ENCODE results near the gene LRRC27.
A peak's percentile ranks its signal among the peaks of the same experiment; 100 is the strongest.

Gene LRRC27

DNA sequence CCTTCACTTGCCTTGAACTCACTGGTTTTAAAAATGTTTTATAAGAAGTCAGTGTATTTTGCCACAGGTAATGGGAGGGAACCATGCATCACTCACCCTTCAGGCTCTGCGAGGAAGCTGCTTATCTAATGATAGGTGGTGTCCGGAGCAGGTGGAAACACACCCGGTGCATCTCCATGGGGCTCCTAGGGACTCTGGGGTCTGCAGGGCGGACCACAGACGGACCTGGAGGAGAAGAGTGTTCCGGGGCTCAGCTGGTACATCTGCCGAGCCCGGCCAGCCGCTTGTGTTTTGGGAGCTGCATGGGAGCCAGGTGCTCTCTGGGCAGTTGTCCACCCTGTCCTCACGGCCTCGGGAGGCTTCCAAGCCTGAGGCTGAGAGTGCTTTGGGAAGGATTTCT, 7.3 kb downstream of the LRRC27 start:
- DNase-seq: no peak

GRCh38 chr10:132341017-132341416, 9.0 kb downstream of the LRRC27 start:
- no peak for DNase-seq

DNA sequence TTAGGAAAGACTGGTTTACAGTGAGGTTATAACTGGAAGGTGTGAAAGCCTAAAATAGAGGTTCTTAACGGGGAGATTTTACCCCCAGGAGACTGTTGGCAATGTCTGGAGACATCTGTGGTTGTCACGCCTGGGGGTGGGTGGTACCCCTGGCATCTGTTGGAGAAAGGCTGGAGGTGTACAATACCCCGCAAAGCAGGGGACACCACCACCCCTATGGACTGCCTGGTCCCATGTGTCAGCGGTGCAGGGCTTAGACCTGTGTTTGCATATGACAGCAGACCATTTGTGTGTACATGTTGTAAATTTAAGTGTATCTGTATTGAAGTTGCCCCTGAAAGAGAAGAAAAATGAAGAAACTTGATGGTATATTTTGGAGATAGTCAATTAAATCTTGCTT, 9.8 kb downstream of the LRRC27 start:
- DNase-seq: no peak

DNA sequence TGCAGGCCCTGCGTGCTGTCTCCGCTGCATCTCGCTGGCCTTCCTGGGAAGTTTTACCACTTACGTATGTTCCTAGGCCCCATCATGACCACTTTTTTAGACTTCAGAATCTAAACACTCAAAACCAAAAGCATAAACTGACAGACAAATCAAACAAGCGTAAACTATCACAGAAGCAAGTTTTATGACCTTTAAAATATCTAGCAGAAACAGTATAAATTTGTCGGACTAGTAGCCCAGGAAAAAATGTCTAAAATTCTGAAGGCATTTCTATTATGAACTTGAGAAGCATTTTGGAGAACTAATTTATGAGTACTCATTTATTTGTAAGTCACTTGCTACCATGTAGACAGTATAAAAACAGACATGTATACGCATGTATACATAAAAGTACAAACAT, 10.6 kb downstream of the LRRC27 start:
- no peak for DNase-seq

GRCh38 chr10:132344386-132344785, 12.4 kb downstream of the LRRC27 start:
- no peak for DNase-seq

DNA sequence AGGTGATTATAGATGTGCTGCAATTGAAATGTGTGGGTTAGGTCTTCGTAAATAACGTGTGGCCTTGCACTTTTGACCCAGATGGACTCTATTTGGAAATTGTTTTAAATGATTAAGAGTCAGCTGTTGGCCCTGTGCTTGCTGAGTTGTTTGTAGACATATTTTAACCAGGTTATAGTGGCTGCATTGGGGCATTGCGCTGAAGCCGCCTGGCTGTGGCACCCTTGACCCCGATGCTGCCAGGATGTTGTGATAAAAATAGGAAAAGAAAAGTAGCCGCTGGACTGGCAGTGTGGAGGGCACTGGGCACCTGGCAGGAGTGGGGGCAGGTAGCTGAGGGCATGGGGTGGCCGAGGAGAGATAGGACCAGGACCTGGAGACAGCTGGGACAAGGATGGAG, 13.4 kb downstream of the LRRC27 start:
- DNase-seq: no peak

DNA sequence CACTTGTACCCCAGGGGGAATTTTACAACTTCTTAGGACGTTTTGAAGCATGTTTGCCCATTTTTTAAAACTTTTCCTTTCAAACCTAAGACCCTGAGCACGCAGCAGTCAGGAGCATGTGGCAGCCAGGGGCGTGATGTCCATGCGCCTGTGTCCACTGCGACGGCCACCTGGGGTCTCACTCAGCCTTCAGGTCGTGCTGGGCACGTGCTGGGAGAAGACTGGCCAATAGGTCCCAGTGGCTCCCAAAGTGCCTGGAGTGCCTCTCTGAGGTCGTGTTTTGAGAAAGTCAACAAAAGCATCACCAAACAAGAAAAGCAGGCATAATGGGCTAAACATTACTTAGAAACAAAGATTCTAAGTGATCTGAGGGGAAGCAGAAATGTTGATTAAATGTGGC, 14.8 kb downstream of the LRRC27 start:
- no peak for DNase-seq

- DNase-seq: no peak
Measured at GRCh38 chr10:132347211-132347930, 15.4 kb downstream of the LRRC27 start.

DNA sequence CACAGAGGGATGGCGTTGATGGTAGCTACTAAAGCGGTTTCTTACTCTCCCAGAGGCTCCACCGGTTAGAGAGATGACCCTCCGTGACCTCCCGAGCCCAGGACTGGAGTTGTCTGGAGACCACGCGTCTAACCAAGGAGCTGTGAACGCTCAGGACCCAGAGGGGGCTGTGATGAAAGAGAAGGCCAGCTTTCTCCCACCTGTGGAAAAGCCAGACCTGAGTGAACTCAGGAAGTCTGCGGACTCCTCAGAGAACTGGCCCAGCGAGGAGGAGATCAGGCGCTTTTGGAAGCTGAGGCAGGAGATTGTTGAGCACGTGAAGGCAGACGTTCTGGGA, 15.9 kb downstream of the LRRC27 start:
- no peak for DNase-seq

- no peak for DNase-seq
Measured at GRCh38 chr10:132349766-132350165, 17.8 kb downstream of the LRRC27 start.

DNA sequence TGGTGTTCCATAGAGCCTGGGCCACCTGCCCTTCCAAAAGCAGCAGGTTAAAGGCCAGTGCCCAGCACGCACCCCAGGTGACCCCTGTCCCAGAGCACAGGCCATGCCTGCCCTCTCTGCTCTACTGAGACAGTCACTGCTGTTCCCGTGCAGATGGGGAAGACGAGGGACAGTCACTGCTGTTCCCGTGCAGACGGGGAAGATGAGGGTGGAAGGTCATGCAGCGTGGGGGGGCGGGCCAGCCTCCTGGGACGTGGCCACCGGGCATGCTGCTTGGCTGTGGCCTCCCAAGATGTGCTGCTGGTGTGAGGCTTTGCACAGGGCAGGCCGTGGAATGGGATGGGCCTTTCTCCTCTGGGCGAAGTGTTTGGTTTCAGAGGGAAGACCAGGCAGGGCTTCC, 18.4 kb downstream of the LRRC27 start:
- no peak for DNase-seq

DNA sequence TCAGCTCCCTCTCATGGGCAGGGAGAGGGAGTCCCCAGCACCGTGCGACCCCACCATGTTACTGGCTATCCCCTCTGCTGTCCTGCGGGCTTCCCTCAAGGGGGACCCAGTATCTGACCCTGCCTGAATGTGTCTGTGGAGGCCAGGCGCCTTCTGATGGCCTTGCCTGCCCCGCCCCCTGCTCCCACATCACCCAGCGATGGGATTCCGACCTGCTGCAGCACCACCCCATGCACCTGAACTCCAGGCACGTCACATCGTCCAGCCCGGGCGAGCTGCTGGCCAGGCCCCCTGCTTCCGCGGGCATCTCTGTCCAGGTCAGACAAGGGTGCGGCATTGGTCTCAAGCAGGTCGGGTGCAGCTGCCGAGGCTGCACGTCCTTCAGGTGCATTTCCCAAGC, 19.0 kb downstream of the LRRC27 start:
- no peak for DNase-seq

GRCh38 chr10:132351611-132352010, 19.6 kb downstream of the LRRC27 start:
- DNase-seq: no peak

- peak; percentile 94 for DNase-seq
Measured at GRCh38 chr10:132352462-132353308, 20.7 kb downstream of the LRRC27 start.

- DNase-seq: no peak
Measured at GRCh38 chr10:132353456-132354355, 21.7 kb downstream of the LRRC27 start.

GRCh38 chr10:132354356-132355094, 22.5 kb downstream of the LRRC27 start:
- no peak for DNase-seq

DNA sequence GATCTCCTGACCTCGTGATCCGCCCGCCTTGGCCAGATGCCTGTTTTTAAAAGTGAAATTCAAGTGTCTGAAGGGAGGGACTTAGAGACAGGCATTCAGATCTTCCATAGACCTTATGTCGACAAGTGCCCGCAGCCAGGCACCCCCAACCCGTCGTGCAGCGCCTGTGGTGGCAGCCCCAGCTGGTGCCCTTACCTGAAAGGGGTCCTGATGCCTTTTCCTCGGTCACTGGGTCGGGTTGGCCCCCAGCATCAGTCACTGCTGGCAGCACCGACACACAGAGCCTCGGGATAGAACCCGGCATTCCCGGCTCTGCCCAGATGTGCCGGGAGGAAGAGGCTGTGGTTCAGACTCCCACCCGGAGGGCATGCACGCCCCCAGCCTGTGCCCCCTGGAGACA, 23.3 kb downstream of the LRRC27 start:
- no peak for DNase-seq

DNA sequence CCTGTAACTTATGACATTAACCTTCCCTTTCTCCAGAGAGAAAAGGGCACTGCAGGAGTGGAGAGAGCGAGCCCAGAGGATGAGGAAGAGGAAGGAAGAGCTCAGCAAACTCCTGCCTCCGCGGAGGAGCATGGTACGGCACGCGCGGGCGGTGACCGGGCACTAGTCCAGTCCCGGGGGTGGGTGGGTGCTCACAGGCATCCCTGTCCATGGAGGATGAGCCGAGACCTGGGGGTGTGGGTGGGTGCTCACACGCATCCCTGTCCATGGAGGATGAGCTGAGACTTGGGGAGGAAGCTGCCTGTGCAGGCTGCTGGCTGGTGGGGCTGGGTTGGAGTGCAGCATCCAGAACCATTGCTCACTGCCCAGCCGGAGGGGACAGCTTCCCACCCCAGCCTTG, 23.8 kb downstream of the LRRC27 start:
- no peak for DNase-seq

DNA sequence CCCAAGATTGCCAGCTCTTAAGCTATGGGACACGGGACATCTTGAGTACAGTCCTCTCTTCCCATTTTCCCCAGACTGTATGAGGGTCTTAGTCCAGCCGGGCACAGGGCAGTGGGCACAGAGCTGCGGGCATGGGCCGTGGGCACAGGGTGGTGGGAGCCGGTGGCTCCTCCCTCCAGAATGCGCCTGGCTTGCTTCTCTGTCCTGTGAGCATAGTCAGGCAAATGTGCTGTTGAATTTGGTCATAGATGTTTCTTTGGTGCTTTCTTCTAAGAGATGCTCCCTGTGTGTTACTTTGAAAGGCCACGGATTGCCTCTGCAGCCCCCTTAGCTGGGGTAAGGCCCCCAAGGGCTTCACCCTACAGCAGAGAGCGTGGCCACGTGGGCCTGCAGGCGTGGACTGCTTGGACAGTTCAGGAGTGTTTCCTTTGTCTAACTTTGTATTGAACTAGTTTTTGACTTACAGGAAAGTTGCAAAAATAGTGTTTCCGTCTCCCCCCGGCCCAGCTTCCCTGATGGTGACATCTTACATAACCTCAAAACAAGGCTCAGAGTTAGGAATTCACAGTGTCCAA, 24.7 kb downstream of the LRRC27 start:
- no peak for DNase-seq

DNA sequence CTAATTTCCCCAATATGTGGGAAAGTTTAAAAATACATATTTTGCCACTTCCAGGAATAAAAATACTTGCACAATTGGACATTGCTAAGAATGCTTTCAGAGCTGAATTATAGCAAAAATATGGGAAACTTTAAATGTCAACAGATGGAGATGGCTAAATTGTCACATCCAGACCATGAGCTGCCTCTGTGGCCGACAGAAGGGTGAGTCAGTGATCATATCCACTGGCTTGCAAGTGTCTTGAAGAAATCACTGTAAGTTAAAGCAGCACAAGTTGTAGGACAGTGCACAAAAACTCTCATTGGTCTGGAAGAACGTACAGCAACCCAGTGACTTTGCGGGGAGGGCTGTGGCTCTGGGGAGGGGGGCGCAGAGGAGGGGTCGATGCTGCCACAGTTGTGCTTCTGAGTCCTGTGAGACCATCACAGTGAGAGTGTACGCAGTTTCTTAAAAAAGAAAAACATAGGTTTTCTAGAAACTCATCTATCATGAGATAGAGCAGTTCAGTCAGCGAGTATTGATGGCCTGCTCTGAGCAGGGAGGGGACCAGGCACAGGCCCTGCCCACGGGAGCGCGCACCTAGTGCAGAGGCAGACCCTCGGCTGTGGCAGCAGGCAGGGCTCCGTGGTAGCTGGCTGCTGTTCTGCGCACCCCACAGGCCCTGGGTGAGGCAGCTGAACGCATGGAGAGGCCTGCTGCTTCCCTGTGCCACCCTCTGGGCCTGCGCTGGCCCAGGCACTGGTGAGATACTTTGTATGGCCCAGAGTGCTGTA, 25.5 kb downstream of the LRRC27 start:
- no peak for DNase-seq

DNA sequence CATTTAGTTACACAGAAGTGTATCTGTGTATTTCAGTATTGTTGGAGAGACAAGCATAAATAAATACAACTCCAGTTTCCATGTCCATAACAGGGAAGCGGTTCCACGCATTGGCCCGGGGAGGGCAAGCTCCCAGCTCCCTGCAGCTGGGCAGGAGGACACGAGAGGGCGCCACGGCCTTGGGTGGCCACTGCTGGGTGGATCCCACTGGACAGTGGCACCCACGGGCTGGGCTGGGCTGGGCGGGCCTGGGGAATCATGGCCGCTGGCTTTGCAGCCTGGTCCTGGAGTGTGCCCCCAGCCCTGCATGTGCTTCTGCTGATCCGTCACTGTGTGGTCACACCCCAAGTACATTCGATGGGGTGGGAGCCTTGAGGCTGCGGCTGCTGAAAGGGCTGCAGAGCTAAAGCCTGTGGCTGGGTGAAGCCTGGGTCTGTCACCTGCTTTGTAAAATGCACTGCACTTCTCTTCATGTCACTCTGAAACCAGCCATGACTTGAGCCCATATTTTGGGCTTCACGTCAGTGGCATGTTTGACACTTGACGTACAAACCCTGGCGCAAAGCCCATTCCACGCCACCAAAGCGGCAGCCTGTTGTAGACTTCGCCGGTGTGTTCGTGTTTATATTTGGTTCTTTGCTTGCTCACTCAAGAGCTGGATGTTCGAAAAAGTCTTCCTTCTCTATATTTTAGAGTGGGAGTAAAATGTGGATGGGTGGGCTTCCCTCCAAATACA, 27.5 kb downstream of the LRRC27 start:
- no peak for DNase-seq

Data from activated CD8-positive, alpha-beta memory T cell treated with anti-CD3 and anti-CD28 coated beads, Interleukin-2, amount 50 U/mL, for 48 hours (primary cell).